CD4-positive, alpha-beta T cell (primary cell): ENCODE measurements around the gene ZNF783. TPM values are rescaled to one million over a fixed set of nuclear protein-coding genes. Genes with fewer than 3 reads are reported as not detected.
A peak's percentile ranks its signal among the peaks of the same experiment; 100 is the strongest.
"Not testable (repeated sequence)": the region's sequence is repeated elsewhere in the genome, so short reads cannot be mapped to it uniquely, and the experiment has no call there.

ENCODE experiments used
- ATAC-seq: fragments of 200-7000 bp; cut with Tn5 transposase; one replicate; pipeline ENCODE4 v1.10.0; 2022; ENCODE audit warnings: mild to moderate bottlenecking; ENCODE audit not compliant: poor library complexity
- CTCF ChIA-PET: fragments of 350-600 bp; sonication (Branson Sonifier 250); formaldehyde crosslinking; loops from one replicate; lab custom pipeline; 2021; ENCODE audit warnings: antibody characterized with exemption, inconsistent platforms; lab: Charles Lee
- POLR2A ChIA-PET: fragments of 350-600 bp; sonication (Branson Sonifier 250); formaldehyde crosslinking; loops from one replicate; lab custom pipeline; 2021; ENCODE audit warnings: antibody characterized with exemption, inconsistent platforms; lab: Charles Lee
- DNase-seq, 14 experiments: peaks; one replicate each; pipeline ENCODE4 v3.0.0-alpha.2; 2013 to 2020; ENCODE audit warnings: mixed read lengths in 2 of 14
- H3K27ac ChIP-seq, 2 donors: one replicate each; pipeline versions ENCODE4 v1.5.1 to v1.7.0; 2013; ENCODE audit warnings: low read length in 2 of 2, low read depth in 1 of 2, mild to moderate bottlenecking in 1 of 2
- H3K27me3 ChIP-seq, 2 experiments: 1 replicate in 1 of 2; 2 replicates in 1 of 2; pipeline versions ENCODE4 v1.6.1 to v1.7.0; 2013; ENCODE audit warnings: low read length in 2 of 2, control low read depth in 1 of 2, mild to moderate bottlenecking in 1 of 2, moderate library complexity in 1 of 2; ENCODE audit not compliant: insufficient read depth in 2 of 2, control insufficient read depth in 1 of 2
- H3K36me3 ChIP-seq: one replicate; pipeline ENCODE4 v1.6.1; 2013; ENCODE audit warnings: low read length, control low read depth; ENCODE audit not compliant: insufficient read depth
- H3K4me1 ChIP-seq: one replicate; pipeline ENCODE4 v1.6.1; 2013; ENCODE audit warnings: low read length, control low read depth; ENCODE audit not compliant: insufficient read depth
- H3K4me3 ChIP-seq: one replicate; pipeline ENCODE4 v1.5.1; 2013; ENCODE audit warnings: mild to moderate bottlenecking, low read length, moderate library complexity
- H3K9me3 ChIP-seq, 2 experiments: 1 replicate in 1 of 2; 2 replicates in 1 of 2; pipeline versions ENCODE4 v1.6.1 to v1.7.0; 2013; ENCODE audit warnings: low read length in 2 of 2, mild to moderate bottlenecking in 2 of 2, control low read depth in 1 of 2, moderate library complexity in 1 of 2; ENCODE audit not compliant: control insufficient read depth in 1 of 2, insufficient read depth in 1 of 2
- H3K27ac Mint-ChIP-seq: one replicate; pipeline ENCODE4 v1.8.0; 2020; ENCODE audit warnings: mixed read lengths
- H3K27me3 Mint-ChIP-seq: one replicate; pipeline ENCODE4 v1.8.0; 2021; ENCODE audit warnings: mixed read lengths
- H3K36me3 Mint-ChIP-seq: one replicate; pipeline ENCODE4 v1.8.0; 2021; ENCODE audit warnings: low read depth, mixed read lengths
- H3K4me1 Mint-ChIP-seq: one replicate; pipeline ENCODE4 v1.8.0; 2021; ENCODE audit warnings: low read depth, mixed read lengths
- H3K4me3 Mint-ChIP-seq: one replicate; pipeline ENCODE4 v1.8.0; 2020; ENCODE audit warnings: mild to moderate bottlenecking, mixed read lengths
- H3K9me3 Mint-ChIP-seq: one replicate; pipeline ENCODE4 v1.8.0; 2020; ENCODE audit warnings: mixed read lengths
- CTCF ChIP-seq: fragments of 200-600 bp; IDR thresholded peaks from one replicate; pipeline ENCODE4 v1.8.0; 2022; ENCODE audit warnings: antibody characterized with exemption, mild to moderate bottlenecking
- intact Hi-C, 2 experiments: fragments of 100-400 bp; cut with DNase I in 1 of 2; cut with micrococcal nuclease in 1 of 2; formaldehyde crosslinking; loops; one replicate each; pipeline versions ENCODE4 v1.15.1 to v1.9.0; 2023 to 2025; cut with DNase I, micrococcal nuclease
- total RNA-seq, 174 experiments: library from RNA in 2 of 174; stranded (reverse) in 2 of 174; gene quantifications; one replicate each; pipeline ENCODE4 v1.2.3 and lab custom pipeline; 2021 to 2026

The ZNF783 gene
- total RNA-seq, 2 experiments from 2014 or later = 27.6 to 29.0 TPM

- no peak for TF ChIP-seq CTCF
- peaks cover 7 to 10% of the 10 kb centered on the region in 2 experiments for H3K27me3 ChIP-seq
- Mint-ChIP-seq H3K9me3 (no peaks in the 10 kb centered on the region), H3K27me3 (peaks cover 13% of the 10 kb centered on the region), H3K27ac (no peak overlapping the region), H3K36me3 (peaks cover 12% of the 10 kb centered on the region), H3K4me3 (no peak overlapping the region), H3K4me1 (no peaks in the 10 kb centered on the region)
- H3K9me3 ChIP-seq = peaks cover 0 to 11% of the 10 kb centered on the region in 2 experiments
- ATAC-seq (no peak), DNase-seq (no peak)
- ChIA-PET POLR2A (interaction anchor here (0.7 kb wide), 1 partner anchor 19 kb away, joined by 3 read pairs; no protein-coding TSS in a partner anchor), CTCF (no interaction called here)
- no peaks in the 10 kb centered on the region for H3K36me3 ChIP-seq
- H3K4me1 ChIP-seq = no peaks in the 10 kb centered on the region
- intact Hi-C loops = no loop called here
- H3K27ac ChIP-seq = no peak overlapping the region
- H3K4me3 ChIP-seq = no peak overlapping the region
Measured at GRCh38 chr7:149228831-149229471, 33.0 kb upstream of the ZNF783 start.

- H3K36me3 Mint-ChIP-seq = peaks cover 12% of the 10 kb centered on the region
- no peak overlapping the region for H3K27ac Mint-ChIP-seq
- Histone ChIP-seq H3K36me3 (no peaks in the 10 kb centered on the region), H3K27me3 (peaks cover 8 to 10% of the 10 kb centered on the region in 2 experiments), H3K4me1 (no peaks in the 10 kb centered on the region), H3K9me3 (peaks cover 0 to 10% of the 10 kb centered on the region in 2 experiments), H3K27ac (no peak overlapping the region), H3K4me3 (no peak overlapping the region)
- peaks cover 16% of the 10 kb centered on the region for H3K27me3 Mint-ChIP-seq
- ATAC-seq (no peak), DNase-seq (no peak)
- TF ChIP-seq CTCF = no peak
- H3K4me3 Mint-ChIP-seq = no peak overlapping the region
- intact Hi-C loops = no loop called here
- no peaks in the 10 kb centered on the region for H3K4me1 Mint-ChIP-seq
- H3K9me3 Mint-ChIP-seq = no peaks in the 10 kb centered on the region
- ChIA-PET POLR2A (interaction anchor here (0.7 kb wide), 1 partner anchor 19 kb away, joined by 3 read pairs; no protein-coding TSS in a partner anchor), CTCF (no interaction called here)
Measured at GRCh38 chr7:149229526-149229925, 32.5 kb upstream of the ZNF783 start.

- CTCF ChIA-PET = no interaction called here
- DNase-seq (no peak), ATAC-seq (no peak)
- Histone ChIP-seq H3K27me3 (peaks cover 8 to 10% of the 10 kb centered on the region in 2 experiments), H3K36me3 (no peaks in the 10 kb centered on the region), H3K9me3 (no peaks in the 10 kb centered on the region), H3K27ac (no peak overlapping the region), H3K4me3 (no peak overlapping the region), H3K4me1 (no peaks in the 10 kb centered on the region)
- H3K27ac Mint-ChIP-seq = no peak overlapping the region
- TF ChIP-seq CTCF = no peak
- H3K36me3 Mint-ChIP-seq = no peaks in the 10 kb centered on the region
- peaks cover 26% of the 10 kb centered on the region for H3K27me3 Mint-ChIP-seq
- no peaks in the 10 kb centered on the region for H3K4me1 Mint-ChIP-seq
- POLR2A ChIA-PET = interaction anchor here (0.6 kb wide), 1 partner anchor 37 kb away, joined by 3 read pairs; the partner anchor contains the start of gene ZNF282
- intact Hi-C loops = no loop called here
- H3K9me3 Mint-ChIP-seq = no peaks in the 10 kb centered on the region
- no peak overlapping the region for H3K4me3 Mint-ChIP-seq
Measured at GRCh38 chr7:149232362-149232761, 29.6 kb upstream of the ZNF783 start.

- intact Hi-C loops, H3K4me1 Mint-ChIP-seq, H3K36me3 ChIP-seq, H3K36me3 Mint-ChIP-seq, H3K9me3 Mint-ChIP-seq, H3K27ac Mint-ChIP-seq, ATAC-seq, DNase-seq, POLR2A ChIA-PET, H3K27ac ChIP-seq, H3K9me3 ChIP-seq, CTCF ChIA-PET, H3K4me1 ChIP-seq, H3K4me3 ChIP-seq: not testable (repeated sequence)
- Mint-ChIP-seq H3K27me3 (peaks cover 26% of the 10 kb centered on the region), H3K4me3 (peak overlapping the region; percentile 51)
- peaks cover 8 to 10% of the 10 kb centered on the region in 2 experiments for H3K27me3 ChIP-seq
Measured at GRCh38 chr7:149233655-149234204, 28.3 kb upstream of the ZNF783 start.
